HepG2 (cell line): ENCODE measurements around the gene NEAT1. TPM values are rescaled to one million over a fixed set of nuclear protein-coding genes. Genes with fewer than 3 reads are reported as not detected.
A peak's percentile ranks its signal among the peaks of the same experiment; 100 is the strongest.

Experiments used
- IRF2 ChIP-seq: IDR thresholded peaks from 2 replicates; pipeline ENCODE4 v1.6.1; 2018; ENCODE audit warnings: missing genetic modification reagents, missing compliant biosample characterization
- MEF2D ChIP-seq: sonication (generic); formaldehyde crosslinking; IDR thresholded peaks from 2 replicates; pipeline ENCODE4 v1.5.1; 2020; ENCODE audit warnings: mild to moderate bottlenecking, missing genetic modification reagents
- NONO ChIP-seq, 2 experiments: fragments of 450-650 bp in 1 of 2; sonication (generic) in 1 of 2; formaldehyde crosslinking in 1 of 2; IDR thresholded peaks in 1 of 2; conservative IDR thresholded peaks in 1 of 2; 2 replicates each; pipeline versions ENCODE4 v1.6.1 to v1.8.0; 2017 to 2022; ENCODE audit warnings: mild to moderate bottlenecking in 1 of 2, missing genetic modification reagents in 1 of 2, moderate library complexity in 1 of 2
- PHF8 ChIP-seq: sonication (generic); formaldehyde crosslinking; IDR thresholded peaks from 2 replicates; pipeline ENCODE4 v1.5.0; 2020; ENCODE audit warnings: missing genetic modification reagents
- TBX3 ChIP-seq: fragments of 450-650 bp; IDR thresholded peaks from 2 replicates; pipeline ENCODE4 v1.6.1; 2017; ENCODE audit warnings: antibody characterized with exemption, mild to moderate bottlenecking, inconsistent platforms, borderline replicate concordance
- U2AF1 ChIP-seq: fragments of 200-400 bp; formaldehyde crosslinking; optimal IDR thresholded peaks from 2 replicates; pipeline ENCODE3; 2017; ENCODE audit warnings: mild to moderate bottlenecking, low read depth, low read length
- ZFYVE20 ChIP-seq: sonication (generic); formaldehyde crosslinking; IDR thresholded peaks from 2 replicates; pipeline ENCODE4 v1.8.0; 2023; ENCODE audit warnings: low read depth, mild to moderate bottlenecking, moderate library complexity, missing genetic modification reagents, borderline replicate concordance
- ZNF138 ChIP-seq: sonication (generic); formaldehyde crosslinking; IDR thresholded peaks from 2 replicates; pipeline ENCODE4 v1.5.0; 2020; ENCODE audit warnings: mild to moderate bottlenecking, low read depth, missing genetic modification reagents
- ZNF777 ChIP-seq: sonication (generic); formaldehyde crosslinking; IDR thresholded peaks from 2 replicates; pipeline ENCODE4 v1.4.0; 2020; ENCODE audit warnings: missing genetic modification reagents
- polyA plus RNA-seq, 8 experiments: library from polyadenylated mRNA; depleted of rRNA in 3 of 8; stranded (reverse) in 7 of 8; unstranded in 1 of 8; fragments of >200 nt; fragmentation: Illumina TruSeq in 4 of 8; extraction: Trizol in 4 of 8; gene quantifications; 2 replicates each; pipeline versions ENCODE4 v1.2.1 to v1.2.3, GENCODE V29; 2011 to 2016; ENCODE audit warnings: low read depth in 4 of 8, missing spikeins in 1 of 8, mixed read lengths in 1 of 8; ENCODE audit not compliant: insufficient read depth in 1 of 8
- total RNA-seq, 5 experiments: library from RNA; depleted of rRNA; stranded (reverse); fragments of >200 nt; fragmentation: Illumina TruSeq; extraction: Trizol; gene quantifications; 2 replicates each; pipeline ENCODE4 v1.2.3, GENCODE V29; 2016; ENCODE audit warnings: low read depth in 1 of 5
- TF ChIP-seq, protein P1 (sequence below): sonication (generic); formaldehyde crosslinking; IDR thresholded peaks from 2 replicates; pipeline ENCODE4 v1.4.0; 2020; ENCODE audit warnings: missing genetic modification reagents
- TF ChIP-seq, protein P2 (sequence below): sonication (generic); formaldehyde crosslinking; IDR thresholded peaks from 2 replicates; pipeline ENCODE4 v1.4.0; 2020; ENCODE audit warnings: missing genetic modification reagents, mild to moderate bottlenecking, borderline replicate concordance
- TF ChIP-seq, protein P3 (sequence below): sonication (generic); formaldehyde crosslinking; IDR thresholded peaks from 2 replicates; pipeline ENCODE4 v1.4.0; 2020; ENCODE audit warnings: mild to moderate bottlenecking, missing genetic modification reagents
- TF ChIP-seq, protein P4 (sequence below): IDR thresholded peaks from 2 replicates; pipeline ENCODE4 v1.6.1; 2018; ENCODE audit warnings: missing genetic modification reagents, mild to moderate bottlenecking, missing compliant biosample characterization
- TF ChIP-seq, protein P5 (sequence below): sonication (generic); formaldehyde crosslinking; IDR thresholded peaks from 2 replicates; pipeline ENCODE4 v1.5.0; 2020; ENCODE audit warnings: missing genetic modification reagents, mild to moderate bottlenecking, borderline replicate concordance
- TF ChIP-seq, protein P6 (sequence below): sonication (generic); formaldehyde crosslinking; IDR thresholded peaks from 2 replicates; pipeline ENCODE4 v1.9.0; 2022; ENCODE audit warnings: missing genetic modification reagents, mild to moderate bottlenecking, borderline replicate concordance

NEAT1 gene
- total and polyA plus RNA-seq, 2 of the 13 experiments (the other 11 are each of a cell fraction or from before 2014, with no cell fraction given) = 20.5 to 41.2 TPM

DNA sequence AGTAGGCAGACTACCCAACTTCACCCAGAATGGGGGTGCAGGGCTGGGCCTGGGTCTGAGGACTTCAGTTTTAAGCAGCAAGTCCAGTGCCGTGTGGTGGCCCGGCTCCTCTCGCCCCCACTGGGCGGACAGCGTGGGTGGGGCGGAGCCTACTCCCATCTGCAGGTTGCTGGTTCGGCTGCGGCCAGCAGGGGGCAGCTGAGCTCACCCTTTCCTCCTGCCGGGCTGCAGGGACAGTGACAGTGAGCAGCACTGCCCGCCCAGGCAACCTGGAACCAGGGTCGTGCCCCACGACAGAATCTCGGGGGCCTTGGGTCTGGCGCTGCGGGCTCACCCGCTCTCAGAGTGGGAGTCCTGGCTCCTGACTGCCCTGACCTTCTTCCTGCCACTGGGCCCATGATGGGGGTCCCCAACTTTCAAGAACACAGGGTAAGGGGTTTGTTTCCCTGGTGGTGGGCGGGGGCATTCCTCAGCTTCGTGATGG lies 6.2 kb upstream of the NEAT1 start (continued):
- TF ChIP-seq, protein P1, sequence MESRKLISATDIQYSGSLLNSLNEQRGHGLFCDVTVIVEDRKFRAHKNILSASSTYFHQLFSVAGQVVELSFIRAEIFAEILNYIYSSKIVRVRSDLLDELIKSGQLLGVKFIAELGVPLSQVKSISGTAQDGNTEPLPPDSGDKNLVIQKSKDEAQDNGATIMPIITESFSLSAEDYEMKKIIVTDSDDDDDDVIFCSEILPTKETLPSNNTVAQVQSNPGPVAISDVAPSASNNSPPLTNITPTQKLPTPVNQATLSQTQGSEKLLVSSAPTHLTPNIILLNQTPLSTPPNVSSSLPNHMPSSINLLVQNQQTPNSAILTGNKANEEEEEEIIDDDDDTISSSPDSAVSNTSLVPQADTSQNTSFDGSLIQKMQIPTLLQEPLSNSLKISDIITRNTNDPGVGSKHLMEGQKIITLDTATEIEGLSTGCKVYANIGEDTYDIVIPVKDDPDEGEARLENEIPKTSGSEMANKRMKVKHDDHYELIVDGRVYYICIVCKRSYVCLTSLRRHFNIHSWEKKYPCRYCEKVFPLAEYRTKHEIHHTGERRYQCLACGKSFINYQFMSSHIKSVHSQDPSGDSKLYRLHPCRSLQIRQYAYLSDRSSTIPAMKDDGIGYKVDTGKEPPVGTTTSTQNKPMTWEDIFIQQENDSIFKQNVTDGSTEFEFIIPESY (CRISPR knock-in tag) = peak; percentile 47; the same call in 1 of the 2 replicates
- TF ChIP-seq MEF2D (CRISPR knock-in tag) (0 out of 2 replicates have a peak, but pooled peaks have one; percentile 33), NONO (IDR thresholded peaks at IDR 0.05) (no peak), NONO (CRISPR knock-in tag; conservative IDR thresholded peaks at IDR 0.05) (peak; percentile 70; the same call in 1 of the 2 replicates), ZFYVE20 (CRISPR knock-in tag) (no peak), ZNF138 (CRISPR knock-in tag) (0 out of 2 replicates have a peak, but pooled peaks have one; percentile 70), TBX3 (0 out of 2 replicates have a peak, but pooled peaks have one; percentile 4), IRF2 (CRISPR knock-in tag) (peak; percentile 21; the same call in 1 of the 2 replicates), PHF8 (CRISPR knock-in tag) (peak; percentile 48), ZNF777 (CRISPR knock-in tag) (0 out of 2 replicates have a peak, but pooled peaks have one; percentile 46), U2AF1 (peak; percentile 44)
- TF ChIP-seq, protein P2, sequence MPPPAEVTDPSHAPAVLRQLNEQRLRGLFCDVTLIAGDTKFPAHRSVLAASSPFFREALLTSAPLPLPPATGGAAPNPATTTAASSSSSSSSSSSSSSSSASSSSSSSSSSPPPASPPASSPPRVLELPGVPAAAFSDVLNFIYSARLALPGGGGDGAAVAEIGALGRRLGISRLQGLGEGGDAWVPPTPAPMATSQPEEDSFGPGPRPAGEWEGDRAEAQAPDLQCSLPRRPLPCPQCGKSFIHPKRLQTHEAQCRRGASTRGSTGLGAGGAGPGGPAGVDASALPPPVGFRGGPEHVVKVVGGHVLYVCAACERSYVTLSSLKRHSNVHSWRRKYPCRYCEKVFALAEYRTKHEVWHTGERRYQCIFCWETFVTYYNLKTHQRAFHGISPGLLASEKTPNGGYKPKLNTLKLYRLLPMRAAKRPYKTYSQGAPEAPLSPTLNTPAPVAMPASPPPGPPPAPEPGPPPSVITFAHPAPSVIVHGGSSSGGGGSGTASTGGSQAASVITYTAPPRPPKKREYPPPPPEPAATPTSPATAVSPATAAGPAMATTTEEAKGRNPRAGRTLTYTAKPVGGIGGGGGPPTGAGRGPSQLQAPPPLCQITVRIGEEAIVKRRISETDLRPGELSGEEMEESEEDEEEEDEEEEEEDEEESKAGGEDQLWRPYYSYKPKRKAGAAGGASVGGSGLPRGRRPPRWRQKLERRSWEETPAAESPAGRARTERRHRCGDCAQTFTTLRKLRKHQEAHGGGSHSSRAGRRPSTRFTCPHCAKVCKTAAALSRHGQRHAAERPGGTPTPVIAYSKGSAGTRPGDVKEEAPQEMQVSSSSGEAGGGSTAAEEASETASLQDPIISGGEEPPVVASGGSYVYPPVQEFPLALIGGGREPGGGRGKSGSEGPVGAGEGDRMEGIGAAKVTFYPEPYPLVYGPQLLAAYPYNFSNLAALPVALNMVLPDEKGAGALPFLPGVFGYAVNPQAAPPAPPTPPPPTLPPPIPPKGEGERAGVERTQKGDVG (CRISPR knock-in tag) = no peak
- TF ChIP-seq, protein P3, sequence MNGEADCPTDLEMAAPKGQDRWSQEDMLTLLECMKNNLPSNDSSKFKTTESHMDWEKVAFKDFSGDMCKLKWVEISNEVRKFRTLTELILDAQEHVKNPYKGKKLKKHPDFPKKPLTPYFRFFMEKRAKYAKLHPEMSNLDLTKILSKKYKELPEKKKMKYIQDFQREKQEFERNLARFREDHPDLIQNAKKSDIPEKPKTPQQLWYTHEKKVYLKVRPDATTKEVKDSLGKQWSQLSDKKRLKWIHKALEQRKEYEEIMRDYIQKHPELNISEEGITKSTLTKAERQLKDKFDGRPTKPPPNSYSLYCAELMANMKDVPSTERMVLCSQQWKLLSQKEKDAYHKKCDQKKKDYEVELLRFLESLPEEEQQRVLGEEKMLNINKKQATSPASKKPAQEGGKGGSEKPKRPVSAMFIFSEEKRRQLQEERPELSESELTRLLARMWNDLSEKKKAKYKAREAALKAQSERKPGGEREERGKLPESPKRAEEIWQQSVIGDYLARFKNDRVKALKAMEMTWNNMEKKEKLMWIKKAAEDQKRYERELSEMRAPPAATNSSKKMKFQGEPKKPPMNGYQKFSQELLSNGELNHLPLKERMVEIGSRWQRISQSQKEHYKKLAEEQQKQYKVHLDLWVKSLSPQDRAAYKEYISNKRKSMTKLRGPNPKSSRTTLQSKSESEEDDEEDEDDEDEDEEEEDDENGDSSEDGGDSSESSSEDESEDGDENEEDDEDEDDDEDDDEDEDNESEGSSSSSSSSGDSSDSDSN (CRISPR knock-in tag) = peak; percentile 47; the same call in 1 of the 2 replicates
- TF ChIP-seq, protein P4, sequence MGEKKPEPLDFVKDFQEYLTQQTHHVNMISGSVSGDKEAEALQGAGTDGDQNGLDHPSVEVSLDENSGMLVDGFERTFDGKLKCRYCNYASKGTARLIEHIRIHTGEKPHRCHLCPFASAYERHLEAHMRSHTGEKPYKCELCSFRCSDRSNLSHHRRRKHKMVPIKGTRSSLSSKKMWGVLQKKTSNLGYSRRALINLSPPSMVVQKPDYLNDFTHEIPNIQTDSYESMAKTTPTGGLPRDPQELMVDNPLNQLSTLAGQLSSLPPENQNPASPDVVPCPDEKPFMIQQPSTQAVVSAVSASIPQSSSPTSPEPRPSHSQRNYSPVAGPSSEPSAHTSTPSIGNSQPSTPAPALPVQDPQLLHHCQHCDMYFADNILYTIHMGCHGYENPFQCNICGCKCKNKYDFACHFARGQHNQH (CRISPR knock-in tag) = peak; percentile 62
- TF ChIP-seq, protein P5, sequence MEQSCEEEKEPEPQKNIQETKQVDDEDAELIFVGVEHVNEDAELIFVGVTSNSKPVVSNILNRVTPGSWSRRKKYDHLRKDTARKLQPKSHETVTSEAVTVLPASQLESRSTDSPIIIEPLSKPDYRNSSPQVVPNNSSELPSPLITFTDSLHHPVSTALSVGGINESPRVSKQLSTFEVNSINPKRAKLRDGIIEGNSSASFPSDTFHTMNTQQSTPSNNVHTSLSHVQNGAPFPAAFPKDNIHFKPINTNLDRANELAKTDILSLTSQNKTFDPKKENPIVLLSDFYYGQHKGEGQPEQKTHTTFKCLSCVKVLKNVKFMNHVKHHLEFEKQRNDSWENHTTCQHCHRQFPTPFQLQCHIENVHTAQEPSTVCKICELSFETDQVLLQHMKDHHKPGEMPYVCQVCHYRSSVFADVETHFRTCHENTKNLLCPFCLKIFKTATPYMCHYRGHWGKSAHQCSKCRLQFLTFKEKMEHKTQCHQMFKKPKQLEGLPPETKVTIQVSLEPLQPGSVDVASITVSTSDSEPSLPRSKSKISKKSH (CRISPR knock-in tag) = peak; percentile 64; the same call in 1 of the 2 replicates
- TF ChIP-seq, protein P6, sequence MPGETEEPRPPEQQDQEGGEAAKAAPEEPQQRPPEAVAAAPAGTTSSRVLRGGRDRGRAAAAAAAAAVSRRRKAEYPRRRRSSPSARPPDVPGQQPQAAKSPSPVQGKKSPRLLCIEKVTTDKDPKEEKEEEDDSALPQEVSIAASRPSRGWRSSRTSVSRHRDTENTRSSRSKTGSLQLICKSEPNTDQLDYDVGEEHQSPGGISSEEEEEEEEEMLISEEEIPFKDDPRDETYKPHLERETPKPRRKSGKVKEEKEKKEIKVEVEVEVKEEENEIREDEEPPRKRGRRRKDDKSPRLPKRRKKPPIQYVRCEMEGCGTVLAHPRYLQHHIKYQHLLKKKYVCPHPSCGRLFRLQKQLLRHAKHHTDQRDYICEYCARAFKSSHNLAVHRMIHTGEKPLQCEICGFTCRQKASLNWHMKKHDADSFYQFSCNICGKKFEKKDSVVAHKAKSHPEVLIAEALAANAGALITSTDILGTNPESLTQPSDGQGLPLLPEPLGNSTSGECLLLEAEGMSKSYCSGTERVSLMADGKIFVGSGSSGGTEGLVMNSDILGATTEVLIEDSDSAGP (CRISPR knock-in tag) = peak; percentile 80; the same call in 1 of the 2 replicates
